Measurements from ENCODE around the gene SOD2.

- TF ChIP-seq POLR2A (IDR thresholded peaks at IDR 0.05; ENCODE audit: extremely low read depth, insufficient read length) (no peak), MAX (IDR thresholded peaks at IDR 0.05; ENCODE audit: low read depth, low read length) (no peak), MYC (IDR thresholded peaks at IDR 0.05; ENCODE audit: low read depth, low read length) (no peak)
- TF ChIP-seq, protein P1, sequence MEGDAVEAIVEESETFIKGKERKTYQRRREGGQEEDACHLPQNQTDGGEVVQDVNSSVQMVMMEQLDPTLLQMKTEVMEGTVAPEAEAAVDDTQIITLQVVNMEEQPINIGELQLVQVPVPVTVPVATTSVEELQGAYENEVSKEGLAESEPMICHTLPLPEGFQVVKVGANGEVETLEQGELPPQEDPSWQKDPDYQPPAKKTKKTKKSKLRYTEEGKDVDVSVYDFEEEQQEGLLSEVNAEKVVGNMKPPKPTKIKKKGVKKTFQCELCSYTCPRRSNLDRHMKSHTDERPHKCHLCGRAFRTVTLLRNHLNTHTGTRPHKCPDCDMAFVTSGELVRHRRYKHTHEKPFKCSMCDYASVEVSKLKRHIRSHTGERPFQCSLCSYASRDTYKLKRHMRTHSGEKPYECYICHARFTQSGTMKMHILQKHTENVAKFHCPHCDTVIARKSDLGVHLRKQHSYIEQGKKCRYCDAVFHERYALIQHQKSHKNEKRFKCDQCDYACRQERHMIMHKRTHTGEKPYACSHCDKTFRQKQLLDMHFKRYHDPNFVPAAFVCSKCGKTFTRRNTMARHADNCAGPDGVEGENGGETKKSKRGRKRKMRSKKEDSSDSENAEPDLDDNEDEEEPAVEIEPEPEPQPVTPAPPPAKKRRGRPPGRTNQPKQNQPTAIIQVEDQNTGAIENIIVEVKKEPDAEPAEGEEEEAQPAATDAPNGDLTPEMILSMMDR (IDR thresholded peaks at IDR 0.05; ENCODE audit: low read depth, low read length): no peak
Observed at GRCh38 chr6:159730332-159730676, 37.3 kb upstream of the SOD2 start.

Data from NB4 (cell line).